ENCODE measurements around the gene RNFT2.
"Not testable (repeated sequence)": the region's sequence is repeated elsewhere in the genome, so short reads cannot be mapped to it uniquely, and the experiment has no call there.

The RNFT2 gene

DNA sequence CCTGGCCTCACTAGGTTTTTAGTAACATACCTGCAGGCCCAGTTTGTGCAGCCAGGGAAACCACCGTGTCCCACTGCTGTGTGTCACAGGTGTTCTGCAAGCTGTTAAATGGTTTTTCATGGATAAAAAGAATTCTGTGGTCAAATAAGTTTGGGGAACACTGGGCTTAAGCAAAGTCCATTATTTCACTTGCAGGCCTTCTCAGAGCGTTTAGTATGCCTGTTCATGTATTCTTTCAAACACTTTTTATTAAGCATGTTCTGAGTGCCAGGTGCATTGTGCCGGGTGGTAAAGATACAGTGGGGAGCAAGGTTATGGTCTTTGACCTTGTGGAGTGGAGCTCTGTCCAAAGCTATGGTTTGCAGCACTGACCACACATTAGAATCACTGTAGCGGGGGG, 7.4 kb downstream of the RNFT2 start:
- Histone ChIP-seq H3K27ac (ENCODE audit: low read depth, low read length, severe bottlenecking) (no peak overlapping the region), H3K9me3 (ENCODE audit: control insufficient read depth, low read length) (no peaks in the 10 kb centered on the region), H3K36me3 (ENCODE audit: control insufficient read depth, insufficient read depth, low read length) (no peaks in the 10 kb centered on the region), H3K4me1 (ENCODE audit: control insufficient read depth, insufficient read depth, low read length, poor library complexity, severe bottlenecking) (no peaks in the 10 kb centered on the region), H3K4me3 (ENCODE audit: extremely low read depth, insufficient read depth, low read length, poor library complexity, severe bottlenecking) (no peak overlapping the region)
- WGBS, 2 experiments (ENCODE audit: insufficient coverage in 2 of 2) = 95 to 100% methylated on average over 2 to 3 of the region's 4 CpGs

DNA sequence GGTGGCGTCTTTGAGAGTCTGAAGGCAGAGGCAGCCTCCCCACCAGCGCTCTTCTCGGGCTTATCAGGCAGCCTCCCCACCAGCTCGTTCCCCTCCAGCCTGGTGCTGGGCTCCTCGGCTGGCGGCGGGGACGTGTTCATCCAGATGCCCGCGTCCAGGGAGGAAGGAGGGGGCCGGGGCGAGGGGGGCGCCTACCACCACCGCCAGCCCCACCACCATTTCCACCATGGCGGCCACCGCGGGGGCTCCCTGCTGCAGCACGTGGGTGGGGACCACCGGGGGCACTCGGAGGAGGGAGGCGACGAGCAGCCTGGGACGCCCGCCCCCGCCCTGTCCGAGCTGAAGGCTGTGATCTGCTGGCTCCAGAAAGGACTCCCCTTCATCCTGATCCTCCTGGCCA, 11.8 kb downstream of the RNFT2 start:
- no peaks in the 10 kb centered on the region for H3K9me3 ChIP-seq (ENCODE audit: control insufficient read depth, low read length)
- H3K36me3 ChIP-seq (ENCODE audit: control insufficient read depth, insufficient read depth, low read length) = peaks cover 4% of the 10 kb centered on the region
- no peak overlapping the region for H3K27ac ChIP-seq (ENCODE audit: low read depth, low read length, severe bottlenecking)
- 95 to 97% methylated on average over 11 to 19 of the region's 26 CpGs for WGBS, 2 experiments (ENCODE audit: insufficient coverage in 2 of 2)
- no peaks in the 10 kb centered on the region for H3K4me1 ChIP-seq (ENCODE audit: control insufficient read depth, insufficient read depth, low read length, poor library complexity, severe bottlenecking)
- no peak overlapping the region for H3K4me3 ChIP-seq (ENCODE audit: extremely low read depth, insufficient read depth, low read length, poor library complexity, severe bottlenecking)

DNA sequence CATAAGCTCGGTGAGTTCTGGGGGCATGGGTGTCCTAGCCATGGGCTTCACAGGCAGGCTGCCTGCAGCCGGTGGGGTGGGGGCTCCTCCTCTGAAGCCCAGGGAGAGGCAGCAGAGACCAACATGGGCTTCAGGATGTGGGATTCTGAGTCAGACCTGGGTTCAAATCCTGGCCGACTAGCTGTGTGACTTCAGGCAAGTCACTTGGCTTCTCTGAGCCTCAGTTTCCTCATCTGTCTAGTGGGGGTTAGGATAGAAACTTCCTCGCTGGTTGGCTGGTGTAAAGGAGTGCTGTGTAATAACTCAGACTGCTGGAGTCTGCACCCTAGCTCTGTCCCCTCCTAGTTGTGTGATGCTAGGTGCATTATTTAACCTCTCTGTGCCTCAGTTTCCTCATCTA, 12.2 kb downstream of the RNFT2 start:
- Histone ChIP-seq H3K9me3 (ENCODE audit: control insufficient read depth, low read length) (no peaks in the 10 kb centered on the region), H3K4me3 (ENCODE audit: extremely low read depth, insufficient read depth, low read length, poor library complexity, severe bottlenecking) (no peak overlapping the region), H3K27ac (ENCODE audit: low read depth, low read length, severe bottlenecking) (no peak overlapping the region), H3K36me3 (ENCODE audit: control insufficient read depth, insufficient read depth, low read length) (peaks cover 4% of the 10 kb centered on the region), H3K4me1 (ENCODE audit: control insufficient read depth, insufficient read depth, low read length, poor library complexity, severe bottlenecking) (no peaks in the 10 kb centered on the region)
- WGBS, 2 experiments (ENCODE audit: insufficient coverage in 2 of 2) = 85 to 91% methylated on average over 3 of the region's 4 CpGs

DNA sequence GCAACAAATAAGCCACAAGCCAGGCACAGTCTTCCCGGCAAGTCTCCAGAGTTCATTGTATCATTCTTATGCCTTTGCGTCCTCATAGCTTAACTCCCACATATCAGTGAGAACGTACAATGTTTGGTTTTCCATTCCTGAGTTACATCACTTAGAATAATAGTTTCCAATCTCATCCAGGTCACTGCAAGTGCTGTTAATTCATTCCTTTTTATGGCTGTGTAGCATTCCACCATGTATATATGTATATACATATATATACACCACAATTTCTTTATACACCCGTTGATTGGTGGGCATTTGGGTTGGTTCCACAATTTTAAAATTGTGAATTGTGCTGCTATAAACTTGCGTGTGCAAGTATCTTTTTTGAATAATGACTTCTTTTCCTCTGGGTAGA, 16.0 kb downstream of the RNFT2 start:
- not testable (repeated sequence) for H3K4me3 ChIP-seq (ENCODE audit: extremely low read depth, insufficient read depth, low read length, poor library complexity, severe bottlenecking); H3K4me1 ChIP-seq (ENCODE audit: control insufficient read depth, insufficient read depth, low read length, poor library complexity, severe bottlenecking); H3K27ac ChIP-seq (ENCODE audit: low read depth, low read length, severe bottlenecking); H3K36me3 ChIP-seq (ENCODE audit: control insufficient read depth, insufficient read depth, low read length); H3K9me3 ChIP-seq (ENCODE audit: control insufficient read depth, low read length)
- WGBS, 2 experiments (ENCODE audit: insufficient coverage in 2 of 2) = 80 to 84% methylated on average over 3 of the region's 5 CpGs

DNA sequence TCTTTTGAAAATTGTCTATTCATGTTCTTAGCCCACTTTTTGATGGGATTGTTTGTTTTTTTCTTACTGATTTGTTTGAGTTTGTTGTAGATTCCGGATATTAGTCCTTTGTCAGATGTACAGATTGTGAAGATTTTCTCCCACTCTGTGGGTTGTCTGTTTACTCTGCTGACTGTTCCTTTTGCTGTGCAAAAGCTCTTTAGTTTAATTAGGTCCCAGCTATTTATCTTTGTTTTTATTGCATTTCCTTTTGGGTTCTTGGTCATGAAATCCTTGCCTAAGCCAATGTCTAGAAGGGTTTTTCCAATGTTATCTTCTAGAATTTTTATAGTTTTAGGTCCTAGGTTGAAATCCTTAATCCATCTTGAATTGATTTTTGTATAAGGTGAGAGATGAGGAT, 16.7 kb downstream of the RNFT2 start:
- H3K4me3 ChIP-seq (ENCODE audit: extremely low read depth, insufficient read depth, low read length, poor library complexity, severe bottlenecking); H3K36me3 ChIP-seq (ENCODE audit: control insufficient read depth, insufficient read depth, low read length); H3K9me3 ChIP-seq (ENCODE audit: control insufficient read depth, low read length); H3K27ac ChIP-seq (ENCODE audit: low read depth, low read length, severe bottlenecking); H3K4me1 ChIP-seq (ENCODE audit: control insufficient read depth, insufficient read depth, low read length, poor library complexity, severe bottlenecking): not testable (repeated sequence)
- no CpG with 5 or more reads among the region's 1 CpG for WGBS, 2 experiments (ENCODE audit: insufficient coverage in 2 of 2)

DNA sequence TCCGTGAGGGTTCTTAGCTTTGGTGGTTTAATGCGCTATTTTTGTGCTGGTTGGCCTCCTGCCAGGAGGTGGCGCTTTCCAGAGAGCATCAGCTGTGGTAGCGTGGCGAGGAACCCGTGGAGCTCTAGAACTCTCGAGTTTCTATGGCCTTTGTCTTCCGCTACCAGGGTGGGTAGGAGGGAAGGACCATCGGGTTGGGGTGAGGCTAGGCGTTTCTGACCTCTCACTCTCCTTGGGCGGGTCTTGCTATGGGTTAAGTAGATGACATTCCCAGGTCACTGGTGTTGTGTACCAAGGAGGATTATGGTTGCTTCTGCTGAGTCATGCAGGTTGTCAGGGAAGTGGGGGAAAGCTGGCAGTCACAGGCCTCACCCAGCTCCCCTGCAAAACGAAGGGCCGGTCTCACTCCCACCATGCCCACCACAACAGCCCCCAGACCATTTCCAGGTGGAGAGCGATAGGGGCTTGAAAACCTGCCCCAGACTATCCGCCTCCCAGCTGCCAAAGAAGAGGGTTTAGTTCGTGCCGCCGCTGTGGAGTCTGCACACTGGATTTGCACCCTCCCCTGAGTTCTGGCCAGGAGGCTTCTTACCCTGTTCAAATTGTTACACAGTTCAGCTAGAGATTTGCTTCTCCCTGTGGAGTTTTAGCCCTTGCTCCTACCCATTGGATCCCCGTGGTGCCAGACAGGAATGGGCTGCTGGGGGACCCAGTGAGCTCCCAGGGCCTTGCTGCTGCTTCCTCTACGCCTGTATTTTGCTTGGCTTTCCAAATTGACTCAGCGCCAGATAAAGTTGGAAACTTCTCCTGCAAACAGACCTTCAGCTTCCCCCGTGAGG, 21.9 kb downstream of the RNFT2 start:
- Histone ChIP-seq H3K36me3 (ENCODE audit: control insufficient read depth, insufficient read depth, low read length) (no peaks in the 10 kb centered on the region), H3K4me3 (ENCODE audit: extremely low read depth, insufficient read depth, low read length, poor library complexity, severe bottlenecking) (no peak overlapping the region), H3K4me1 (ENCODE audit: control insufficient read depth, insufficient read depth, low read length, poor library complexity, severe bottlenecking) (no peaks in the 10 kb centered on the region), H3K9me3 (ENCODE audit: control insufficient read depth, low read length) (no peaks in the 10 kb centered on the region), H3K27ac (ENCODE audit: low read depth, low read length, severe bottlenecking) (no peak overlapping the region)
- WGBS, 2 experiments (ENCODE audit: insufficient coverage in 2 of 2) = 89% methylated on average over 16 to 18 of the region's 22 CpGs

DNA sequence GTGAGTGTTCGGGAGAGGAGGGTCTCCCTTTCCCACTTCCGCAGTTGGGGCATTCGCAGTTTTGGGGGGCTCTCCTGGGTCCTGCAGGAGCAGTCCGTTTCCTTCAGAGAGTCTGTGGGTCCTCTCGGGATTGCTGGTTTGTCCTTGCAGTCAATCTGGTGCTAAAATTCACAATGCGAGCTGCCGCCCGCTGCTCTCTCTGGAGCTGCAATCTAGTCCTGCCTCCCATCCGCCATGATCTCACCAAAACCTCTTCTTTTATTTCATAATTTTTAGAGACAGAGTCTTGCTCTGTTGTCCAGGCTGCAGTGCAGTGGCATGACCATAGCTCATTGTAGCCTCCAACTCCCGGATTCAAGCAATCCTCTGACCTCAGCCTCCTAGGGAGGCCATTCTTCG, 22.5 kb downstream of the RNFT2 start:
- 95 to 97% methylated on average over 10 to 11 of the region's 11 CpGs for WGBS, 2 experiments (ENCODE audit: insufficient coverage in 2 of 2)
- H3K9me3 ChIP-seq (ENCODE audit: control insufficient read depth, low read length) = no peaks in the 10 kb centered on the region

DNA sequence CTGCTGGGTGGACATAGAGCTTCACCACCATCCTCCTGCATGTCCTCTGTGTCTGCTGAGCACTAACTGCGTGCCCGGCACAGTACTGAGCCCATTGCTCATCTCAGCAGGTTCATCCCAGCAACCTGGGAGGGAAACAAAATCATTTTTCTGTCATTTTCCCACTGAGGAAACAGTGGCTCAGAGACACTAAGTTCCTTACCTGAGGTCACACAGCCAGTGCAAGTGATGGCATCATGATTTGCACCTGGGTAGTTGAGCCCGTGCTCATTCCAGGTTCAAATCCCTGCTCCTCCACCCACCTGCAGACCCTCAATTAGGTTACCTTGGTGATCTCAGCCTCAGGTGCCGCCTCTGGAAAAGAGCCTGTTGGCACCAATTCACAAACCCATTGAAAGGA, 23.4 kb downstream of the RNFT2 start:
- no peak overlapping the region for H3K4me3 ChIP-seq (ENCODE audit: extremely low read depth, insufficient read depth, low read length, poor library complexity, severe bottlenecking)
- H3K36me3 ChIP-seq (ENCODE audit: control insufficient read depth, insufficient read depth, low read length) = no peaks in the 10 kb centered on the region
- WGBS, 2 experiments (ENCODE audit: insufficient coverage in 2 of 2) = 76 to 91% methylated on average over 4 of the region's 4 CpGs
- no peaks in the 10 kb centered on the region for H3K9me3 ChIP-seq (ENCODE audit: control insufficient read depth, low read length)
- no peaks in the 10 kb centered on the region for H3K4me1 ChIP-seq (ENCODE audit: control insufficient read depth, insufficient read depth, low read length, poor library complexity, severe bottlenecking)
- no peak overlapping the region for H3K27ac ChIP-seq (ENCODE audit: low read depth, low read length, severe bottlenecking)

More for the DNA sequence above, 22.5 kb downstream of the RNFT2 start:
- Histone ChIP-seq H3K4me1 (ENCODE audit: control insufficient read depth, insufficient read depth, low read length, poor library complexity, severe bottlenecking) (no peaks in the 10 kb centered on the region), H3K36me3 (ENCODE audit: control insufficient read depth, insufficient read depth, low read length) (no peaks in the 10 kb centered on the region), H3K27ac (ENCODE audit: low read depth, low read length, severe bottlenecking) (no peak overlapping the region), H3K4me3 (ENCODE audit: extremely low read depth, insufficient read depth, low read length, poor library complexity, severe bottlenecking) (no peak overlapping the region)

DNA sequence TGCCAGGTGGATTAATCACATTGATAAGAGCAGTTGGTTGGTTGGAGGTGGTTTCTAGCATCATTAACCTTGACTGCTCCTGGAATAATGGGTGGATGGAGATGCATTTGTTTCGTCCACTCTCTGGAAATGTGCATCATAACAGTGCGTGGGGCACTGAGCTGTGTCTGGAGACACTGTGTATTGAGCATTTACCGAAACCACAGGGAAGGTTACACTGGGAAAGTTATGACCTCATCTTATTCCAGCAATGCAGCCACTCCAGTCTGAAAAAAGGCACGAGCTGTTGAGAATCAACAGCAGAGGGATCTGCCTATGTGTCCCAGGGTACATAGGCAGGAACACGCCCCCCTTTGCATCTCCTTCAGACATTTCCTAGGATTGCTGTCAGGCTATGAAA, 27.2 kb downstream of the RNFT2 start:
- Histone ChIP-seq H3K4me1 (ENCODE audit: control insufficient read depth, insufficient read depth, low read length, poor library complexity, severe bottlenecking) (no peaks in the 10 kb centered on the region), H3K36me3 (ENCODE audit: control insufficient read depth, insufficient read depth, low read length) (no peaks in the 10 kb centered on the region), H3K27ac (ENCODE audit: low read depth, low read length, severe bottlenecking) (no peak overlapping the region), H3K9me3 (ENCODE audit: control insufficient read depth, low read length) (no peaks in the 10 kb centered on the region), H3K4me3 (ENCODE audit: extremely low read depth, insufficient read depth, low read length, poor library complexity, severe bottlenecking) (no peak overlapping the region)
- 92 to 100% methylated on average over 3 to 5 of the region's 5 CpGs for WGBS, 2 experiments (ENCODE audit: insufficient coverage in 2 of 2)

DNA sequence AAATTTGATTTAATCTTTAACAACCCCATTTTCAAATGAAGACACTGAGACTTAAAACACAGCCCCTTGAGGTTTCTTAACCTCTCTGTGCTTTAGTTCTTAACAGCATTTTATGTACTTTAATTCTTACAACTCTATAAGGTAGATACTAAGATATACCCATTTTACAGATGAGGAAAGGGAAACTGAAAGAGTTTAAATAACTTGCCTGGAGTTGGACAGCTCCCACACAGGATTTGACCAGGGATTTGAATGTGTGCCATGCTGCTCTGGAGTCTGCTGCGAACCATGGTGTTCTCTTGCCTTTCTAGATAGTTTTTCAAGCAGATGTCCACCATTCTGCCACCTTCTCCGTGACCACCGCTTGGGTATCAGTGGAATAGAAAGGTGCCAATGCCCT, 28.2 kb downstream of the RNFT2 start:
- no peaks in the 10 kb centered on the region for H3K4me1 ChIP-seq (ENCODE audit: control insufficient read depth, insufficient read depth, low read length, poor library complexity, severe bottlenecking)
- H3K36me3 ChIP-seq (ENCODE audit: control insufficient read depth, insufficient read depth, low read length) = no peaks in the 10 kb centered on the region
- no peaks in the 10 kb centered on the region for H3K9me3 ChIP-seq (ENCODE audit: control insufficient read depth, low read length)
- H3K4me3 ChIP-seq (ENCODE audit: extremely low read depth, insufficient read depth, low read length, poor library complexity, severe bottlenecking) = no peak overlapping the region
- WGBS, 2 experiments (ENCODE audit: insufficient coverage in 2 of 2) = 89 to 100% methylated on average over 3 of the region's 3 CpGs
- H3K27ac ChIP-seq (ENCODE audit: low read depth, low read length, severe bottlenecking) = no peak overlapping the region

DNA sequence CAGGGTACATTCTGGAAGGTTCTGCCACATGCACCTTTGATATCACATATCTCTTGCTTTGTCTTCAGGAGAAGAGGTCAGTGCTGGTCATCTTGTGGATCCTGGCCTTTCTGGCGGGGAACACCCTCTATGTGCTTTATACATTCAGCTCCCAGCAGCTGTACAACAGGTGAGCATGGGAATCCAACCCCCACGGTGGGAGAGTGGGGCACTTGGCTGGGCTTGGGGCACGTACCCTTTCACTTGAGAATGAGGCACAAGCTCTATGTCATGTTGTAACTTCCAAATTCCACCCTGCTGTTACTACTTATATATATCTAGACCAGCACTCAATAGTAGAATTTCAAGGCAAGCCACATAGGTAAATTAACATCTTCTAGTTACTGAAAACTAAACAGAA, 28.6 kb downstream of the RNFT2 start:
- Histone ChIP-seq H3K36me3 (ENCODE audit: control insufficient read depth, insufficient read depth, low read length) (no peaks in the 10 kb centered on the region), H3K4me1 (ENCODE audit: control insufficient read depth, insufficient read depth, low read length, poor library complexity, severe bottlenecking) (peaks cover 4% of the 10 kb centered on the region)
- WGBS, 2 experiments (ENCODE audit: insufficient coverage in 2 of 2) = 79 to 83% methylated on average over 1 to 2 of the region's 3 CpGs

More for the DNA sequence above, 28.6 kb downstream of the RNFT2 start:
- H3K4me3 ChIP-seq (ENCODE audit: extremely low read depth, insufficient read depth, low read length, poor library complexity, severe bottlenecking) = no peak overlapping the region
- H3K27ac ChIP-seq (ENCODE audit: low read depth, low read length, severe bottlenecking) = no peak overlapping the region
- H3K9me3 ChIP-seq (ENCODE audit: control insufficient read depth, low read length) = no peaks in the 10 kb centered on the region
